ENCODE data around the gene MYO6.

MYO6 gene

DNA sequence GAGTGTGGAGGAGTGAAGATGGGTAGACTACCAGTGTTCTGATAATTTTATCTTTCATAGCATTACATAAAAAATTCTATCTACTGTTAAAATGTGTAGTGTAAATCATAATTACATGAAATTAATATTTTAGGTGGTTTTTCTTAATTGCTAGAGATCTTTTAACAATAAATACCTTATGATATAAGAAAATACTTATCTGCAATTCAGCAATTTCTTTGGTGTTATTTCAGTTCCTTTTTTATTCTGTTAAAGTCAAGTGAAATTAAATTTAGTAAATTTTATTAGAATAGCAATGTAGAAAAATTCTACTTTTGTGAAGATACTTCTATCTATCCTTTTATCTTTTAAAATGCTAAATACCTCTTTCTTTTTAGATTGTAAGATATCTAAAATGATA lies 219.1 kb downstream of the MYO6 start:
- no peak for DNase-seq

Measured in NCI-H2081 (cell line).